ENCODE data around the gene PKDCC.

The PKDCC gene

DNA sequence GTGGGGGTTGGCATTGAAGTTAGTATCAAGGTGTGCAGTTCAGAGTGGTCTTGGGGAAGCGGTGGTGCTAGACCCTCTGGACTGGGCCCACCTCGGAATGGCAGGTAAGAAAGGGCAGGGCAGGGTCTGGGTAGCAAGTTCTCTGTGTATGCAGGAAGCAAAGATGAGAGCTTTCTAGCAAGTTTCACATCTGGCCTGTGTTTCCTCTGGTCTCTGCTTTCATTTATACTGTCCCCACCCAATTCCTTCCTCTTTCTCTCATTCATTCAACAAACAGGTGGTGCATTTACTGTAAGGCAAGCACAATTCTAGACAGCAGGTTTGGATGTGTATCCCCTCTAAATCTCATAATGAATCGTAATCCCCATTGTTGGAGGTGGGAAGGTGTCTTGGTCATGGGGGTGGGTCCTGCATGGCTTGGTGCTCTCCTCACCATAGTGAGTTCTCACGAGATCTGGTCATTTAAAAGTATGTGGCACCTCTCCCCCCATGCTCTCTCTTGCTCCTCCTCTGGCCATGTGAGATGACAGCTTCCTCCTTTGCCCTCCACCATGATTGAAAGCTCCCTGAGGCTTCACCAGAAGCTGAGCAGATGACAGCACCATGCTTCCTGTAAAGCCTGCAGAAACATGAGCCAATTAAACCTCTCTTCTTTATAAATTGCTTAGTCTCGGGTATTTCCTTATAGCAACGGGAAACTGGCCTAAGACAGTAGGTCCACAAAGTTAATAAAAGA, 51.8 kb downstream of the PKDCC start:
- TF ChIP-seq, protein P1, sequence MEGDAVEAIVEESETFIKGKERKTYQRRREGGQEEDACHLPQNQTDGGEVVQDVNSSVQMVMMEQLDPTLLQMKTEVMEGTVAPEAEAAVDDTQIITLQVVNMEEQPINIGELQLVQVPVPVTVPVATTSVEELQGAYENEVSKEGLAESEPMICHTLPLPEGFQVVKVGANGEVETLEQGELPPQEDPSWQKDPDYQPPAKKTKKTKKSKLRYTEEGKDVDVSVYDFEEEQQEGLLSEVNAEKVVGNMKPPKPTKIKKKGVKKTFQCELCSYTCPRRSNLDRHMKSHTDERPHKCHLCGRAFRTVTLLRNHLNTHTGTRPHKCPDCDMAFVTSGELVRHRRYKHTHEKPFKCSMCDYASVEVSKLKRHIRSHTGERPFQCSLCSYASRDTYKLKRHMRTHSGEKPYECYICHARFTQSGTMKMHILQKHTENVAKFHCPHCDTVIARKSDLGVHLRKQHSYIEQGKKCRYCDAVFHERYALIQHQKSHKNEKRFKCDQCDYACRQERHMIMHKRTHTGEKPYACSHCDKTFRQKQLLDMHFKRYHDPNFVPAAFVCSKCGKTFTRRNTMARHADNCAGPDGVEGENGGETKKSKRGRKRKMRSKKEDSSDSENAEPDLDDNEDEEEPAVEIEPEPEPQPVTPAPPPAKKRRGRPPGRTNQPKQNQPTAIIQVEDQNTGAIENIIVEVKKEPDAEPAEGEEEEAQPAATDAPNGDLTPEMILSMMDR (conservative IDR thresholded peaks at IDR 0.05; ENCODE audit: low read depth, low read length) = no peak
- H3K4me3 ChIP-seq (ENCODE audit: low read length) = no peak overlapping the region
- no peak for DNase-seq (ENCODE audit: low read depth)

DNA sequence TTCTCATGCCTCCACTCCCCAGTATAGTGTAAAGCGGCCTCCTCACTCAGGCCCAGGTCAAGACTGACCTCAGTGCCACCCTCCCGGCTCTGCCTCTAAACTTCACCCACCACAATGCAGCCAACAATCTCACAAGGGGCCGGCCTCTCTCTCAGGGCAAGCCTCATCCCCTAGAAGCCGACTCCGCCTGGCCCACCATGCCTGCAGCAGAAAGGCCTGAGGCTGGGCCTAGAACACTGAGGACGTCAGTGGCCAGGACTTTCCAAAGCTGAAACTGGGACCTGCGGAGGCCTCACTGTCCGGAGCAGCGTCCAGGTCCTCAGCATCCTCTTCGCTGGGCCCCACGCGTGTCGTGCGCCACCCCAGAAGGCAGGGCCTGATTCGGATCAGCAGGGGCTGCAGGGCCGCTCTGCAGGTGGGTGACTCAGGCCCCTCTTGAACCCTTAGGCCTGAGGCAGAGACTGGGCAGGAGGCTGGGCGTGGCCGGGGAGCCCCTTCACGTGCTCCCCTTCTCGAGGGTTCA, 52.9 kb downstream of the PKDCC start:
- no peak for DNase-seq (ENCODE audit: low read depth)
- TF ChIP-seq, protein P1 (conservative IDR thresholded peaks at IDR 0.05; ENCODE audit: low read depth, low read length) = no peak
- no peak overlapping the region for H3K4me3 ChIP-seq (ENCODE audit: low read length)

DNA sequence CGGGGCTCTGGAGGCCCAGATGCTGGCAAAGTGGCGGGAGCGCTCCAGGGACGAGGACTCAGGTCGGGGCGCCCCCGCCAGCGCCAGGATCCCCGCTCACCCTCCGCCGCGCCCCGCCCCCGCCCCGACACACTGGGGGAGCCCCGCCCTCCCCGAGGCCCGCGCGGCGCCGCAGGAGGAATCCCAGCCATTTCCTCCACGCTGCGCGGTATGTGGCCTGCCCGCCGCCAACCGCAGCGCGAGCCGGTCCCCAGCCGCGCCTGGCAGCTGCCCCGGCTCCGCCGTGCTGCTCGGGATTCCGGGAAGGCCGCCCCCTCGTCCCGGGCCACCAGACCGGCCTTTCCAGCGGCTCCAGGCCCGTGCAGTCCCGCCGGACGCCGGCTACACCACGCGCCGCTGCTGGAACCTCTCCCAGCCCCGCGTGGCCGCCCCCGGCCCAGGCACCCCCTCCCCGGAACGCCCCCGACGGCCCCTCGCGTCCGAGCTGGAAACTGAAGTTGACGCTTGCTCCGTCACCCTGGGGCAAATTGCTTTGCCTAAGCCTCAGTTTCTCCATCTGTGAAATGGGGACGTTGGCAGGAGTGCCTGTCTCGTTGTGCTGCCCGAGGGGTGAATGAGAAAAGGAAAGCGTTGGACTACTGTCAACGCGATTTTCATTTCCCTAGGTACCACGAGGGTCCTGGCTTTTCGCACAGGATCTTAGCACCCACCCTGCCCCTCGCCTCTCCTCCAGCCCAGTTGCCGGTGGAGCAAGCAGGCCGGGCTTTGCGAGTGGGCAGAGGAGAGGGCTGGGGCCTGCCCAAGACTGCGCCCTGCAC, 53.6 kb downstream of the PKDCC start:
- no peak overlapping the region for H3K4me3 ChIP-seq (ENCODE audit: low read length)
- DNase-seq (ENCODE audit: low read depth) = no peak
- TF ChIP-seq, protein P1 (conservative IDR thresholded peaks at IDR 0.05; ENCODE audit: low read depth, low read length) = no peak

DNA sequence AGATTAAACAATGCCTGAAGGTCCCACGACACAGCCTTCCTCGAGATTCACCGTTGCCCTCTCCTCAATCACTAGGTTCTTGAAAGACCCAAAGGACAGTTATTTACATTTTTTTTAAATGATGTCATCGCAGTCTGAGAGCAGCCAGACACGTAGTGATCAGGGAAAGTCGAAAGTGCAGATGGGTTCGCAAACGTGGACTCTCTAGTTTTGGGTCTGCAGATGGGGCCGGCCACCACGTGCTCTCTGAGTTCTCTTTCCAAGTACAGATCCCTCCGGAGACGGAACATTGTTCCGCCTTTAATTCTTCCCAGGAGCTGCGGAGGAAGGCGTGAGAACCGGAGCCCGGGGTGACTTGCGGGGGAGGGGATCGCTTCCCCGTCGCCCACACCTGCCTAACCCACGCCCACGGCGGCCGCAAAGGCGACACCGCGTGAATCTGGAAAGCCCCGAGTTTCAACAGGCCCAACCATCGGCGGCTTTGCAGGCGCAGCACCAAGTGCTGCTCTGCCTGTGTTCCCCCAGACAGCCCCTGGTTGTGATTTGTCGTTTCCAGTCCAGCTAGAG, 54.3 kb downstream of the PKDCC start:
- no peak for DNase-seq (ENCODE audit: low read depth)
- TF ChIP-seq, protein P1 (conservative IDR thresholded peaks at IDR 0.05; ENCODE audit: low read depth, low read length) = no peak
- no peak overlapping the region for H3K4me3 ChIP-seq (ENCODE audit: low read length)

DNA sequence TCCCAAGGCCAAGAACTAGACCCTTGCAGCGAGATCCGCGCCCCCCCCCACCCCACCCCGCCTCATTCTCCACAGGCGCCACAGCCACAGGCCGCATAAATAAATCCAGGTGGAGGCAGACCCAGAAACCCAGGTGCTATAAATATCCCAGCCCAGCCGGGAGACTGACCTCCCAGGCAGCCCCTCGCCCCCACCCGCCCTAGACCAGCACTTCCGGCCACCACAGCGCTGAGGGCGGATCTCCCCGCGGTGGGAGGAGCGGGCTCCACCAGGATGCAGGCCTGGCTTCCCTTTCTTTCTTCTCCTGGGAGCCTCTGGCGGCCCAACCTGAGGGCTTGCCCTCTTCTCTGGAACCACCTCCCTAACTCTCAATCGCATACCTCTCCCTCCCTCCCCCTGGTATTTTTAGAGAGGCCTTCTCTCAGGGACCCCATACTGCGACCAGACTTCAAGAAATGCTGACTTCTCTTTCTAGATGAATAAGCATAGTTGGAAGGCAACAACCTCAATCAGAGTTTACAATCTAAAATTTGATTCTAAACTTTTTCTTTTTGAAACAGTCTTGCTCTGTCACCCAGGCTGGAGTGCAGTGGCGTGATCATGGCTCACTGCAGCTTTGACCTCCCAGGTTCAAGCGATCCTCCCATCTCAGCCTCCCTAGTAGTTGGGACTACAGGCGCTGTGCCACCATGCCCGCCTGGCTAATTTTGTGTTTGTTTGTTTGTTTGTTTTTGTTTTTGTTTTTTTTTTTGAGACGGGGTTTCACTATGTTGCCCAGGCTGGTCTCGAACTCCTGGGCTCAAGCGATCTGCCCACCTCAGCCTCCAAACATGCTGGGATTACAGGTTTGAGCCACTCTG, 55.0 kb downstream of the PKDCC start:
- no peak for DNase-seq (ENCODE audit: low read depth)
- TF ChIP-seq, protein P1 (conservative IDR thresholded peaks at IDR 0.05; ENCODE audit: low read depth, low read length) = no peak
- no peak overlapping the region for H3K4me3 ChIP-seq (ENCODE audit: low read length)

DNA sequence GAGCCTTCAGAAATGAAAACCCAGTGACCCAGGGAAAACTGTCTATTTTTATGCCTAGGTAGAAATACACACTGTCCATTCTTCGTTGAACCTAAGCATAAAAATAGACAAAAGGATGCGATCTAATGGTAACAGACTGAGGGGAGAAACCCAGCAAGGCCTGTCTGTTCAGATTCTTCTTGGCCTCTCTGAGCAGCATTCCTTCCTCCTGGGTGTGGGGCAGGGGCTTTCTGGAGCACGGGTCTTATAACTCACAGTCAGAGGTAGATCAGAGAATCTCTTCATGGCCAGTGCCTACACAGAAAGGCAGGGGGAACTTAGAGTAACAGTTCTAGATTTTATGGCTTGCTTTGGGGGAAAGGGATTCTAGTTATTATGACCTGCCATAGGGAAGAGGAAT, 56.0 kb downstream of the PKDCC start:
- H3K4me3 ChIP-seq (ENCODE audit: low read length) = no peak overlapping the region
- TF ChIP-seq, protein P1 (conservative IDR thresholded peaks at IDR 0.05; ENCODE audit: low read depth, low read length) = no peak
- no peak for DNase-seq (ENCODE audit: low read depth)
